ENCODE data around the gene PHLDB3. TPM values are rescaled to one million over a fixed set of nuclear protein-coding genes. Genes with fewer than 3 reads are reported as not detected.

The PHLDB3 gene
- total RNA-seq, 2 experiments from 2014 or later = 6.0 to 20.6 TPM

DNA sequence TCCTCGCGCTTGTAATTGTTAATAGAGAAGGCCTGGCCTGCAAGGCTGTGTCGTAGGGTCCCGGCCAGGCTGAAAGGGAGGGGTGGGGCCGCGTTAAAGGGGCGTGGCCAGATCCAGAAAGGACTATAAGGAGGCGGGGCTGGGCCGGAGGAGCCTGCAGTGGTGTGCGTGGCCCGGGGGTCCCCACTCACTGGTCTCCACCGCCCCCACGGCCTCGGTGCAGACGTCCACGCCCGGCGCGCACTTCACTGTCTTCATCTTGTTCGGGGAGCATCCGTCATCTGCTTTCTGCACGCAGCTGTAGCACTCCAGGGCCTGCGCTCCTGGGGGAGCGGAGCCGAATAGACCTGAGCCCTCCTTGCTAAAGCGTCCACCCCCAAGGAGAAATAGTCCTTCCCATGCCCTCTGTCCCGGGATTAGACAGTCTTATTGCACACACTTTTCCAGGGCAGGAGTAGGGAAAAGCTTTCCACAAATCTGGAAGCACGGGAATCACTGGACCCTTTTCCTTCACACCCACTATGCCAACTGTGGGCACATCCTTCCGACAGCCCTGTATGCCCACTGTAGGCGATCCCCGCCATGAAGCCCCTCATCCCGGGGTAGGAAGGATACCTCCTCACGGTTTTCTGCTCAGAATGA is 40.3 kb downstream of the PHLDB3 start:
- Histone ChIP-seq H3K9me3 (ENCODE audit: low read length) (no peaks in the 10 kb centered on the region), H3K4me2 (ENCODE audit: low read length) (peak overlapping the region; percentile 91), H3K27ac (ENCODE audit: low read depth, low read length, poor library complexity, severe bottlenecking) (peak overlapping the region; percentile 19), H4K20me1 (ENCODE audit: insufficient read depth, low read length) (no peaks in the 10 kb centered on the region), H3K36me3 (ENCODE audit: insufficient read depth, low read length) (no peaks in the 10 kb centered on the region), H3K4me1 (ENCODE audit: insufficient read depth, low read length, poor library complexity, severe bottlenecking) (peaks cover 11% of the 10 kb centered on the region), H3K79me2 (ENCODE audit: insufficient read depth, low read depth, low read length) (no peaks in the 10 kb centered on the region), H3K9me2 (ENCODE audit: insufficient read depth, low read length) (no peaks in the 10 kb centered on the region), H3K4me3 (ENCODE audit: low read depth, low read length, poor library complexity, severe bottlenecking) (peak overlapping the region; percentile 70), H2AFZ (ENCODE audit: low read length) (peak overlapping the region; percentile 95)
- no TSS peak for BruUV-seq (replicated peaks)
- POLR2A ChIA-PET = interaction anchor here (0.5 to 1.7 kb wide), 3 partner anchors 40 to 204 kb away, joined by 3 to 6 read pairs (median 6); partner anchors contain the start of gene PHLDB3
- DNase-seq (ENCODE audit: low spot score) = peak; percentile 66
- intact Hi-C loops (cut with micrococcal nuclease; ENCODE audit: unreplicated experiment) = no loop called here
- CTCF ChIA-PET (ENCODE audit: unreplicated experiment) = no interaction called here
- TF ChIP-seq, protein P1, sequence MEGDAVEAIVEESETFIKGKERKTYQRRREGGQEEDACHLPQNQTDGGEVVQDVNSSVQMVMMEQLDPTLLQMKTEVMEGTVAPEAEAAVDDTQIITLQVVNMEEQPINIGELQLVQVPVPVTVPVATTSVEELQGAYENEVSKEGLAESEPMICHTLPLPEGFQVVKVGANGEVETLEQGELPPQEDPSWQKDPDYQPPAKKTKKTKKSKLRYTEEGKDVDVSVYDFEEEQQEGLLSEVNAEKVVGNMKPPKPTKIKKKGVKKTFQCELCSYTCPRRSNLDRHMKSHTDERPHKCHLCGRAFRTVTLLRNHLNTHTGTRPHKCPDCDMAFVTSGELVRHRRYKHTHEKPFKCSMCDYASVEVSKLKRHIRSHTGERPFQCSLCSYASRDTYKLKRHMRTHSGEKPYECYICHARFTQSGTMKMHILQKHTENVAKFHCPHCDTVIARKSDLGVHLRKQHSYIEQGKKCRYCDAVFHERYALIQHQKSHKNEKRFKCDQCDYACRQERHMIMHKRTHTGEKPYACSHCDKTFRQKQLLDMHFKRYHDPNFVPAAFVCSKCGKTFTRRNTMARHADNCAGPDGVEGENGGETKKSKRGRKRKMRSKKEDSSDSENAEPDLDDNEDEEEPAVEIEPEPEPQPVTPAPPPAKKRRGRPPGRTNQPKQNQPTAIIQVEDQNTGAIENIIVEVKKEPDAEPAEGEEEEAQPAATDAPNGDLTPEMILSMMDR (conservative IDR thresholded peaks at IDR 0.05; ENCODE audit: low read length) = no peak
- no peak for TF ChIP-seq EZH2phosphoT487 (IDR thresholded peaks at IDR 0.05; ENCODE audit: borderline replicate concordance, low read depth, low read length)

DNA sequence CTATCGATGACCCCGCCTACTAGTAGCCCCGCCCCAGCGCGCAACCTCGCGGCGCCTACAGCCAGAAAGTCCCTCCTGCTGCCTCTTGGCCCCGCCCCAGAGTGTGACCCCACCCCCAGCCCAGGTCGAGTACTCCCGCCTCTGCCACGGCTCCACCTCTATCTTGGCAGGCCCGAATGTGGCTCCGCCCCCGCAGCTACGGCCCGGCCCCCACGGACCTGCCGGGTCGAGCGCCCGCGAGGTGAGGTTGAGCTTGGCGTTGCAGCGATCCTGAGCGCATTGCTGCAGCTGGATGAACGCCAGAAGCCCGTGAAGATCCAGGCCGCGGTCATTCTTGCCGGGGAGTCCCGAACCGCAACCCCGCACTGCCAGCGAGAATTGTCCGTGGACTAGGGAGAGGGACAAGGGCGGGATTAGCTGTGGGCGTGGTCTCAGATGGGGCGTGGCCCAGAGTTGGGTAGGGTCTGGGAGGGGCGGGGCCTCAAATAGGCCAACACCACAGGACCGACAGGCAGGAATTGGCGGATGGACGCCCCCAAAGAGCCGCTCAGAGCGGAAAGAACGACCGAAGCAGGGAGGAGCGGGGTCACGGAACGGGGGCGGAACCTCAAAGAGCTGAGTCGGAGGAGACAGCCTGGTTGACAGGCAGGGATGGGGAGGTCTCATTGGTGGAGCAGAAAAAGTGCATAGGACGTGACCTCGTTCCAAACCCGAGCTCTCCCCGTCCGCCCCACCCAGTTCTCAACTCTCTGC is 41.0 kb downstream of the PHLDB3 start:
- ChIA-PET POLR2A (interaction anchor here (0.5 to 1.7 kb wide), 5 partner anchors 17 to 205 kb away, joined by 3 to 6 read pairs (median 4); partner anchors contain the start of gene PHLDB3), CTCF (ENCODE audit: unreplicated experiment) (interaction anchor here (0.8 kb wide), 1 partner anchor 38 kb away, joined by 10 read pairs; no protein-coding TSS in a partner anchor)
- Histone ChIP-seq H3K4me2 (ENCODE audit: low read length) (peak overlapping the region; percentile 91), H4K20me1 (ENCODE audit: insufficient read depth, low read length) (no peaks in the 10 kb centered on the region), H3K9me2 (ENCODE audit: insufficient read depth, low read length) (no peaks in the 10 kb centered on the region), H3K4me1 (ENCODE audit: insufficient read depth, low read length, poor library complexity, severe bottlenecking) (peaks cover 9% of the 10 kb centered on the region), H2AFZ (ENCODE audit: low read length) (peak overlapping the region; percentile 95), H3K79me2 (ENCODE audit: insufficient read depth, low read depth, low read length) (no peaks in the 10 kb centered on the region), H3K27ac (ENCODE audit: low read depth, low read length, poor library complexity, severe bottlenecking) (peak overlapping the region; percentile 19), H3K36me3 (ENCODE audit: insufficient read depth, low read length) (no peaks in the 10 kb centered on the region), H3K9me3 (ENCODE audit: low read length) (no peaks in the 10 kb centered on the region), H3K4me3 (ENCODE audit: low read depth, low read length, poor library complexity, severe bottlenecking) (peak overlapping the region; percentile 70)
- no TSS peak for BruUV-seq (replicated peaks)
- no peak for TF ChIP-seq EZH2phosphoT487 (IDR thresholded peaks at IDR 0.05; ENCODE audit: borderline replicate concordance, low read depth, low read length)
- TF ChIP-seq, protein P1 (conservative IDR thresholded peaks at IDR 0.05; ENCODE audit: low read length) = no peak
- DNase-seq (ENCODE audit: low spot score) = peak; percentile 95
- intact Hi-C loops (cut with micrococcal nuclease; ENCODE audit: unreplicated experiment) = loop anchor here (2.0 kb wide), 1 partner anchor 41 kb away; the partner anchor contains the start of gene PHLDB3

Data from OCI-LY7 (cell line).